ENCODE results near the gene ITPR1.

DNA sequence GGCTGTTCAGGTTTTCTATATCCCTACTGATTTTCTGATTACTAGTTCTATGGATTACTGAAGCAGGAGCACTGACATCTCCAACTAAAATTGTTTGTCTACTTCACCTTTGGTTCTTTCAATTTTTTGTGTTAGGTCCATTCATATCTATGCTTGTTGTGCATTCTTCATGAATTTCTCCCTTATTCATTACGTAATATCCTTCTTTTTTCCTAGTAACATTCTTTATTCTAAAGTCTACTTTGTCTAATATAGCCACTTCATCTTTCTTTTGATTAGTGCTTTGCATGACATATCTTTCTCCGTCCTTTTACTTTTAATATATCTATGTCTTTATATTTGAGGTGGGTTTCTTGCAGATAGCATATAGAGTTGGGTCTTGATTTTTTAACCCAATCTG, 369.8 kb downstream of the ITPR1 start:
- TF ChIP-seq MXI1 (IDR thresholded peaks at IDR 0.05; ENCODE audit: low read depth, low read length): no peak
- TF ChIP-seq RFX5 (IDR thresholded peaks at IDR 0.05; ENCODE audit: low read length): no peak
- TF ChIP-seq NFIC (IDR thresholded peaks at IDR 0.05; ENCODE audit: borderline replicate concordance): no peak
- no peak for TF ChIP-seq TAF1 (IDR thresholded peaks at IDR 0.05; ENCODE audit: borderline replicate concordance, low read depth, low read length)
- TF ChIP-seq, protein P1, sequence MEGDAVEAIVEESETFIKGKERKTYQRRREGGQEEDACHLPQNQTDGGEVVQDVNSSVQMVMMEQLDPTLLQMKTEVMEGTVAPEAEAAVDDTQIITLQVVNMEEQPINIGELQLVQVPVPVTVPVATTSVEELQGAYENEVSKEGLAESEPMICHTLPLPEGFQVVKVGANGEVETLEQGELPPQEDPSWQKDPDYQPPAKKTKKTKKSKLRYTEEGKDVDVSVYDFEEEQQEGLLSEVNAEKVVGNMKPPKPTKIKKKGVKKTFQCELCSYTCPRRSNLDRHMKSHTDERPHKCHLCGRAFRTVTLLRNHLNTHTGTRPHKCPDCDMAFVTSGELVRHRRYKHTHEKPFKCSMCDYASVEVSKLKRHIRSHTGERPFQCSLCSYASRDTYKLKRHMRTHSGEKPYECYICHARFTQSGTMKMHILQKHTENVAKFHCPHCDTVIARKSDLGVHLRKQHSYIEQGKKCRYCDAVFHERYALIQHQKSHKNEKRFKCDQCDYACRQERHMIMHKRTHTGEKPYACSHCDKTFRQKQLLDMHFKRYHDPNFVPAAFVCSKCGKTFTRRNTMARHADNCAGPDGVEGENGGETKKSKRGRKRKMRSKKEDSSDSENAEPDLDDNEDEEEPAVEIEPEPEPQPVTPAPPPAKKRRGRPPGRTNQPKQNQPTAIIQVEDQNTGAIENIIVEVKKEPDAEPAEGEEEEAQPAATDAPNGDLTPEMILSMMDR (IDR thresholded peaks at IDR 0.05): no peak
- TF ChIP-seq, protein P2, sequence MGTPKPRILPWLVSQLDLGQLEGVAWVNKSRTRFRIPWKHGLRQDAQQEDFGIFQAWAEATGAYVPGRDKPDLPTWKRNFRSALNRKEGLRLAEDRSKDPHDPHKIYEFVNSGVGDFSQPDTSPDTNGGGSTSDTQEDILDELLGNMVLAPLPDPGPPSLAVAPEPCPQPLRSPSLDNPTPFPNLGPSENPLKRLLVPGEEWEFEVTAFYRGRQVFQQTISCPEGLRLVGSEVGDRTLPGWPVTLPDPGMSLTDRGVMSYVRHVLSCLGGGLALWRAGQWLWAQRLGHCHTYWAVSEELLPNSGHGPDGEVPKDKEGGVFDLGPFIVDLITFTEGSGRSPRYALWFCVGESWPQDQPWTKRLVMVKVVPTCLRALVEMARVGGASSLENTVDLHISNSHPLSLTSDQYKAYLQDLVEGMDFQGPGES (IDR thresholded peaks at IDR 0.05; ENCODE audit: low read depth, low read length): no peak

All from SK-N-SH (cell line).